Right cardiac atrium (tissue), 5 donors: ENCODE measurements around the gene UBE2L6. TPM values are rescaled to one million over a fixed set of nuclear protein-coding genes. Genes with fewer than 3 reads are reported as not detected.

Source experiments
- ATAC-seq, 2 donors: fragments of 200-7000 bp; cut with Tn5 transposase; one replicate each; pipeline versions ENCODE4 v1.8.0 to v1.9.1; 2020; ENCODE audit warnings: moderate library complexity in 2 of 2, mild to moderate bottlenecking in 1 of 2
- DNase-seq, 3 donors: peaks; one replicate each; pipeline ENCODE4 v3.0.0-alpha.2; 2020
- H3K27ac ChIP-seq: one replicate; pipeline ENCODE4 v1.5.1; 2013; ENCODE audit warnings: mild to moderate bottlenecking, low read length, control low read depth, moderate library complexity
- H3K27me3 ChIP-seq: one replicate; pipeline ENCODE4 v1.6.1; 2013; ENCODE audit not compliant: control insufficient read depth, insufficient read depth
- H3K4me1 ChIP-seq: one replicate; pipeline ENCODE4 v1.6.1; 2013; ENCODE audit warnings: low read length; ENCODE audit not compliant: control insufficient read depth, insufficient read depth
- H3K4me3 ChIP-seq: one replicate; pipeline ENCODE4 v1.5.1; 2013; ENCODE audit warnings: low read length, control low read depth
- H3K9me3 ChIP-seq: one replicate; pipeline ENCODE4 v1.6.1; 2013; ENCODE audit warnings: low read length; ENCODE audit not compliant: control insufficient read depth
- WGBS: extraction: QIAGEN DNeasy Blood & Tissue Kit; methylation state at CpG from one replicate; pipeline ENCODE4 v1.1.7; 2013; 5-methylcytosine and 5-hydroxymethylcytosine counted together
- intact Hi-C, 4 donors: fragments of 100-400 bp; cut with DNase I; formaldehyde crosslinking; loops; one replicate each; pipeline versions ENCODE4 v1.11.0 to v1.14.0; 2022 to 2023
- polyA plus RNA-seq: library from polyadenylated mRNA; stranded (reverse); fragments of 200-250 nt; gene quantifications from one replicate; pipeline ENCODE4 v1.2.3, GENCODE V29; 2013
- total RNA-seq, 4 donors: library from RNA; stranded (reverse); fragmentation: NEBNext Ultra II Directional; extraction: Animal tissue kit (Norgen Biotek cat#: 25700); gene quantifications; one replicate each; pipeline ENCODE4 v1.2.1, GENCODE V29; 2021
- donor health status: healthy with polysubstance abuse.
- donor health status: DM: no; HTN: yes; CAD: no.
- donor health status: DM: no; HTN: no; CAD: no.
- donor health status: DM: no; HTN: yes; CAD: no; lungs with severe emphysema.
- donor health status: DM: yes; HTN: yes; CAD: no.

The UBE2L6 gene
- total and polyA plus RNA-seq, 5 donors, result 19.8 to 28.8 (median 23.8) TPM

DNA sequence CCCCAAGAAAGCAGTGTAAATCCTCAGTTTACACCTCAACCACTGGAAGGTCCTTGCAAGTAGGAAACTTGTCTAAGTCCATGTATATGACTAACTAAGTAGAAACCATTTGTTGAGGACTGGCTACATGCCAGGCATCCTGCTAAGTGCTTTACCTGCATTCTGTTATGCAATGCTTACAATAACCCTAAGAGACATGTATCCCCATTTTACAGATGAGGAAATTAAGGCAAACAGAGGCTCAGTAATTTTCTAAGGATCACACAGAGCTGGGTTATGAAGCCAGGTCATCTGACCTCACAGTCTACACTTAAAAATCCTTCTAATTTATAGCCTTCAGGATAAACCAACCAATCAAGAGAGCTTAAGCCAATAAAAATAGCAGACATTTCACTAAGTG lies 38.5 kb downstream of the UBE2L6 start:
- Histone ChIP-seq H3K4me1 (no peaks in the 10 kb centered on the region), H3K27ac (no peak overlapping the region), H3K4me3 (no peak overlapping the region), H3K9me3 (no peaks in the 10 kb centered on the region), H3K27me3 (no peaks in the 10 kb centered on the region)
- ATAC-seq, result no peak
- no peak for DNase-seq
- intact Hi-C loops, result loop anchor here (5.0 kb wide), 3 partner anchors 37 to 182 kb away; no protein-coding TSS in a partner anchor

- Histone ChIP-seq H3K27ac (no peak overlapping the region), H3K9me3 (no peaks in the 10 kb centered on the region), H3K4me3 (no peak overlapping the region), H3K27me3 (no peaks in the 10 kb centered on the region), H3K4me1 (no peaks in the 10 kb centered on the region)
- DNase-seq (peak; percentile 65 to 90 (median 79)), ATAC-seq (no peak)
- intact Hi-C loops, result loop anchor here (2.0 to 5.0 kb wide), 5 partner anchors 32 to 180 kb away; no protein-coding TSS in a partner anchor
- 16% methylated on average over 7 of the region's 7 CpGs for WGBS
Observed at GRCh38 chr11:57527056-57527631, 40.3 kb downstream of the UBE2L6 start.

- DNase-seq (no peak), ATAC-seq (no peak)
- no peaks in the 10 kb centered on the region for H3K4me1 ChIP-seq
- intact Hi-C loops, result no loop called here
- 92% methylated on average over 4 of the region's 4 CpGs for WGBS
- no peaks in the 10 kb centered on the region for H3K9me3 ChIP-seq
- no peaks in the 10 kb centered on the region for H3K27me3 ChIP-seq
- H3K4me3 ChIP-seq, result no peak overlapping the region
- no peak overlapping the region for H3K27ac ChIP-seq
Observed at GRCh38 chr11:57523419-57523818, 44.1 kb downstream of the UBE2L6 start.

GRCh38 chr11:57521116-57521515 lies 46.4 kb downstream of the UBE2L6 start:
- intact Hi-C loops, result no loop called here
- WGBS, result 84% methylated on average over 2 of the region's 2 CpGs
- H3K4me1 ChIP-seq, result no peaks in the 10 kb centered on the region
- H3K9me3 ChIP-seq, result no peaks in the 10 kb centered on the region
- ATAC-seq (no peak), DNase-seq (no peak)
- H3K27me3 ChIP-seq, result no peaks in the 10 kb centered on the region
- H3K27ac ChIP-seq, result no peak overlapping the region
- no peak overlapping the region for H3K4me3 ChIP-seq

DNA sequence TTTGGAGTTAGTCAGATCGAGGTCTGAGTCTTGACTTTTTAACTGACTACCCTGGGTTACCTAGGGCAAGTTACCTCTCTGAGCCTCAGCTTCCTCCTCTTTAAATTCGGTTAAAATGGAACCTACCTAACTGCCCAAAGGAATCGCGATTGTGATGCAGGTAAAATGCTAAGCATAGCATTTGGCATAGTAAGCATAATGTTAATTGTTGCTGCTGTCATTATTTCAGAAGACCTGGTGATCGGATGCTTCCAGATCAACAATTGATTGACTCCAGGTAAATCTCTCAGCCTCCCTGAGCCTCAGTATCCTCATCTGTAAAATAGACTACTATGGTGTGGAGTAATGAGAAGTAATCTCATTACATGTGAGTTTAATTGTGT lies 51.4 kb downstream of the UBE2L6 start:
- no peak for ATAC-seq
- no peaks in the 10 kb centered on the region for H3K4me1 ChIP-seq
- intact Hi-C loops, result no loop called here
- WGBS, result 22% methylated on average over 5 of the region's 5 CpGs
- no peak overlapping the region for H3K27ac ChIP-seq
- no peaks in the 10 kb centered on the region for H3K9me3 ChIP-seq
- no peak for DNase-seq
- peak overlapping the region; percentile 80 for H3K4me3 ChIP-seq
- H3K27me3 ChIP-seq, result no peaks in the 10 kb centered on the region

DNA sequence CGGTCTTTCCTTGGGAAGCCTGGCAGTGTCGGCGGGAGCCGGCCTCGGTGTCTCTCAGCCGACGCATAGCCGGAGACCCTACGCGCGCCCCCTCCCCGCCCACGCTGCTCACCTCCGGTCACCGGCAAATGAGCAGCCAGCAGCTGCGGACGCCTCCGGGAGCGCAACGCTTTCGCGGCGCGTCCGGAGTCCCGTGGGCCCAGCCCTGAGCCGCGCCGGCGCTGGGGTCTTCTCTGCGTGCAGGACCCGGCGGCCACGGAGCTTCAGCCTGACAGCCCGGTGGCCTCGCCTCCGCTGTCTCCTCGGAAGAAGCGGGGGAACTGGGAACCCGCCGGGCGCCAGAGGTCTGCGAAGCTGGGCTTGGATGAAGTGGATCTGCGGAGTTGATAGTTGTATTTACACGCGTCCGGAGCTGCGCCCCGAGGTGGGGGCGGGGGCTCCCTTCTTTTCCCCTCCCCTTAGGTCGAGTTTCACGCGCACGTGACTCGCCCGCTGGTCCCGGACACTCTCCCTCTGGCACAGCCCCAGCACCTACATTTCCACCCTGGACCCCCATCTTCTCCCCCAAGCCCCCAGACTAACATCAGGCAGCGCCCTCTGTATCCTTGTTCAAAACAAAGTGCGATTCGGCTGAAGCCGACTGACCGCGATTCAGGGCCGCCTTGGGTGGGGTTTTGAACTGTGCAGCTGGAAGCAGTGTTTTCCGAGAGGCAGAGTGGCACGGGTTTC lies 52.0 kb downstream of the UBE2L6 start, which contains the start of gene SLC43A1:
Gene SLC43A1 (minus strand): TSS at position 371 of the 729 bp plus-strand sequence. CDS start 1,591 bp downstream, outside the sequence.
- Histone ChIP-seq H3K27me3 (no peaks in the 10 kb centered on the region), H3K9me3 (no peaks in the 10 kb centered on the region), H3K4me3 (peak within 1 kb of the TSS; percentile 80), H3K4me1 (no peaks in the 10 kb centered on the region), H3K27ac (peak within 1 kb of the TSS; percentile 42)
- intact Hi-C loops, result no loop called here
- ATAC-seq, result peak; percentile 83 to 87
- WGBS, result under 1% methylated on average over 66 of the region's 66 CpGs
- DNase-seq, result peak; percentile 61 to 89 (median 87)

GRCh38 chr11:57514538-57515331 lies 52.7 kb downstream of the UBE2L6 start:
- no peaks in the 10 kb centered on the region for H3K4me1 ChIP-seq

DNA sequence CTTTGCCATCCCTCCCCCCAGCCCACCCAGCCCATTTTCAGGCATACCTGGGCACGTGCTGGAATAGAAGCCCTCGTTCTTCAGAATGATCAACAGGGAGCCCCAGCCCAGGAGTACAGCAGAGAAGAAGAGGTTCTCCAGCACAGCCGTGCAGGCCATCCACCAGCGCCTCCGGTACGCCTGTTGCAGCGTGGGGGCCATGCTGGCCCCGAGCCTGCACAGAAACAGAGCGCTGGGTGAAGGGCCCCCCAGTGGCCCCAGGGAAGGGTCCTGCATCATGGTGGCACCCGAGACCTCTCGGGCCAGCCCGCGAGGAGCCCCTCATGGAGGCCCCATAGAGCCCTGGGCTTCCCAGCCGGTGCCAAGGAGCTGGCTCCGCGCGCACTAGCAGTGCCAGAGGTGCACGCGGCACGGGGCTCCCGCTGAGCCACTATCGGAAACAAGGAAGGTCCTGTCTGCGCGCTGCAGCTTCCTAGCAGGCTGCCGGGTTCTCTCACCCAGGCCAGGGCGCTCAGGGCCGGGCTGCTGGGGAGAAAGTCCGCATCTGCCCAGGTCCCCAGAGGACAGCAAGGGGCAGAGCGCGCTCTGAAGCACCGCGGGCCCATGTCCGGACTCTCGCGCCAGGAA lies 53.4 kb downstream of the UBE2L6 start:
- Histone ChIP-seq H3K4me1 (no peaks in the 10 kb centered on the region), H3K27ac (no peak overlapping the region), H3K27me3 (no peaks in the 10 kb centered on the region), H3K4me3 (peak overlapping the region; percentile 80), H3K9me3 (no peaks in the 10 kb centered on the region)
- WGBS, result 10% methylated on average over 35 of the region's 35 CpGs
- DNase-seq (peak; percentile 50 to 82 (median 79)), ATAC-seq (peak; percentile 73 to 75)
- intact Hi-C loops, result no loop called here

More at GRCh38 chr11:57514538-57515331, 52.7 kb downstream of the UBE2L6 start:
- intact Hi-C loops, result no loop called here
- DNase-seq (peak; percentile 61 to 89 (median 88)), ATAC-seq (peak; percentile 77 to 81)
- peak overlapping the region; percentile 22 for H3K27ac ChIP-seq
- H3K4me3 ChIP-seq, result peak overlapping the region; percentile 80
- no peaks in the 10 kb centered on the region for H3K9me3 ChIP-seq
- WGBS, result under 1% methylated on average over 57 of the region's 57 CpGs
- H3K27me3 ChIP-seq, result no peaks in the 10 kb centered on the region

- H3K27ac ChIP-seq, result no peak overlapping the region
- no peak for ATAC-seq
- WGBS, result 27% methylated on average over 1 of the region's 1 CpG
- no peaks in the 10 kb centered on the region for H3K27me3 ChIP-seq
- intact Hi-C loops, result no loop called here
- no peaks in the 10 kb centered on the region for H3K9me3 ChIP-seq
- DNase-seq, result no peak
- no peaks in the 10 kb centered on the region for H3K4me1 ChIP-seq
- no peak overlapping the region for H3K4me3 ChIP-seq
Observed at GRCh38 chr11:57513452-57513795, 54.0 kb downstream of the UBE2L6 start.

DNA sequence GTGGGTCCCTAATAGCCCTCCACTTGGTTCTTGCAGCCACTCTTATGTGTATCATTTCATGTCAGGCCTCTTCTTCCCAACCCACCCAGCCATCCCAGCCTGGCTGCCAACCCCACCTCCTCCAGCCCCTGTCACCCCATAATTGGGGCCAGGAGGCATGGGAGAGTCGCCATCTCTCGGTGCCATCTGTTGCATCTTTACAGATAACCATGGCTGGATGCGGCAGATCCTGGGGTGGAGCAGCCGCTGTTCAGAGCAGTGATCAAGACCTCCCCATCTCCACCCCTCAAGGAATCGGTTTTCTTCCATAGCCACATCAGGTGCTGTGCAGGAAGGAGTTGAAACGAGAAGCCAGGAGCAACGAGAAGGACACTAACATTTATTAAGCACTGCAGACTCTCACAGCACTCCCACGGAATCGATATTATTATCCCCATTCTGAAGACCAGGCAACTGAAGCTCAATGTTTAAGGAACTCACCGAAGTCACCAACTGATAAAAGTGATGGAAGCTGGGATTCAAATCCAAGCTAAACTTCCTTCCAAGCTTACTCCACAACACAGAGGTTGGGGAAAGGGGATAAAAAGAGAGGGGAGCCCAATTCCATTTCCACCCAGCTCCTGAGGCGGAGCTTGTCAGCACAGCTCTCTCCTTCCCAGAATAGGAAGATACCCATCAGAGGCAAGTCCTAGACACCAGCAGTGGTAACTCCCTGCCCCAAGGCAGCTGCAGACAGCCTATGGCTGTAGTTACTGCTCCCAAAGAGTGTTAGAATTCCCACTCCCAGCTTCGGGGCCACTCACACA lies 54.6 kb downstream of the UBE2L6 start:
- ATAC-seq (no peak), DNase-seq (no peak)
- Histone ChIP-seq H3K27ac (no peak overlapping the region), H3K27me3 (no peaks in the 10 kb centered on the region), H3K9me3 (no peaks in the 10 kb centered on the region), H3K4me3 (no peak overlapping the region), H3K4me1 (no peaks in the 10 kb centered on the region)
- intact Hi-C loops, result no loop called here
- 81% methylated on average over 12 of the region's 12 CpGs for WGBS
